ENCODE data around the gene PRKAR1B.

The PRKAR1B gene

DNA sequence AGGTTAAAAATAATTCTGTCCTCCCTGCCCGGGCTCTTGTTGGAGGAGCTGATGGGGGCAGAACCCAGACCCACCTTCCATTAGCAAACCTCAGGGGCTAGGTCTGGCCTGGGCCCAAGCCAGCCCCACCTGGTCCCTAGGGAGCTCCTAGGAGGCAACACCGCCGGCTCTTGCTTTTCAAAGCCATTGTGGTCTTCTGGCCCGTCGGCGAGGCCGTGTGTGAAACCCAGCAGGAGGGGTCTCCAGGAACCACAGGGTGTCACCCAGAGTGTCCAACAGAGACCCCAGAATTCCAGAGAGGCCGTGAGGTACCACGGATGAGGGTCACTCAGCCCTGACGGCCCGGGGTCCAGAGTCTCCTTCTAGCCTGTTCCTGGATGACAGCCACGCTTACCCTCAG lies 190.8 kb downstream of the PRKAR1B start:
- CTCF ChIA-PET, result interaction anchor here (0.7 kb wide), 1 partner anchor 85 kb away, joined by 3 read pairs; no protein-coding TSS in a partner anchor
- POLR2A ChIA-PET, result no interaction called here
- Histone ChIP-seq H3K4me3 (ENCODE audit: low read depth, low read length) (no peak overlapping the region), H3K9me3 (ENCODE audit: control insufficient read depth, insufficient read depth, low read depth, low read length) (no peaks in the 10 kb centered on the region), H3K4me1 (ENCODE audit: control insufficient read depth, insufficient read depth, low read length) (no peaks in the 10 kb centered on the region), H3K27ac (ENCODE audit: extremely low read depth, low read depth, low read length) (no peak overlapping the region), H3K36me3 (ENCODE audit: control insufficient read depth in 2 of 2, insufficient read depth in 1 of 2, low read length in 2 of 2) (no peaks in the 10 kb centered on the region)
- no peak for TF ChIP-seq BCL11B (tag by site-specific recombination; IDR thresholded peaks at IDR 0.05; ENCODE audit: low read depth)
- TF ChIP-seq ZNF214 (tag by site-specific recombination; IDR thresholded peaks at IDR 0.05; ENCODE audit: borderline replicate concordance), result no peak
- no peak for TF ChIP-seq ZNF501 (tag by site-specific recombination; IDR thresholded peaks at IDR 0.05)
- TF ChIP-seq YY1 (tag by site-specific recombination; IDR thresholded peaks at IDR 0.05), result no peak
- TF ChIP-seq, protein P1, sequence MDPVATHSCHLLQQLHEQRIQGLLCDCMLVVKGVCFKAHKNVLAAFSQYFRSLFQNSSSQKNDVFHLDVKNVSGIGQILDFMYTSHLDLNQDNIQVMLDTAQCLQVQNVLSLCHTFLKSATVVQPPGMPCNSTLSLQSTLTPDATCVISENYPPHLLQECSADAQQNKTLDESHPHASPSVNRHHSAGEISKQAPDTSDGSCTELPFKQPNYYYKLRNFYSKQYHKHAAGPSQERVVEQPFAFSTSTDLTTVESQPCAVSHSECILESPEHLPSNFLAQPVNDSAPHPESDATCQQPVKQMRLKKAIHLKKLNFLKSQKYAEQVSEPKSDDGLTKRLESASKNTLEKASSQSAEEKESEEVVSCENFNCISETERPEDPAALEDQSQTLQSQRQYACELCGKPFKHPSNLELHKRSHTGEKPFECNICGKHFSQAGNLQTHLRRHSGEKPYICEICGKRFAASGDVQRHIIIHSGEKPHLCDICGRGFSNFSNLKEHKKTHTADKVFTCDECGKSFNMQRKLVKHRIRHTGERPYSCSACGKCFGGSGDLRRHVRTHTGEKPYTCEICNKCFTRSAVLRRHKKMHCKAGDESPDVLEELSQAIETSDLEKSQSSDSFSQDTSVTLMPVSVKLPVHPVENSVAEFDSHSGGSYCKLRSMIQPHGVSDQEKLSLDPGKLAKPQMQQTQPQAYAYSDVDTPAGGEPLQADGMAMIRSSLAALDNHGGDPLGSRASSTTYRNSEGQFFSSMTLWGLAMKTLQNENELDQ (tag by site-specific recombination; IDR thresholded peaks at IDR 0.05; ENCODE audit: low read depth), result no peak
- TF ChIP-seq ZNF843 (tag by site-specific recombination; IDR thresholded peaks at IDR 0.05), result no peak
- TF ChIP-seq, protein P2, sequence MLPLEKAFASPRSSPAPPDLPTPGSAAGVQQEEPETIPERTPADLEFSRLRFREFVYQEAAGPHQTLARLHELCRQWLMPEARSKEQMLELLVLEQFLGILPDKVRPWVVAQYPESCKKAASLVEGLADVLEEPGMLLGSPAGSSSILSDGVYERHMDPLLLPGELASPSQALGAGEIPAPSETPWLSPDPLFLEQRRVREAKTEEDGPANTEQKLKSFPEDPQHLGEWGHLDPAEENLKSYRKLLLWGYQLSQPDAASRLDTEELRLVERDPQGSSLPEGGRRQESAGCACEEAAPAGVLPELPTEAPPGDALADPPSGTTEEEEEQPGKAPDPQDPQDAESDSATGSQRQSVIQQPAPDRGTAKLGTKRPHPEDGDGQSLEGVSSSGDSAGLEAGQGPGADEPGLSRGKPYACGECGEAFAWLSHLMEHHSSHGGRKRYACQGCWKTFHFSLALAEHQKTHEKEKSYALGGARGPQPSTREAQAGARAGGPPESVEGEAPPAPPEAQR (tag by site-specific recombination; IDR thresholded peaks at IDR 0.05), result no peak
- no peak for TF ChIP-seq ZBTB48 (tag by site-specific recombination; IDR thresholded peaks at IDR 0.05)
- no peak for TF ChIP-seq ZNF660 (tag by site-specific recombination; IDR thresholded peaks at IDR 0.05)
- no peak for TF ChIP-seq ZFP3 (tag by site-specific recombination; IDR thresholded peaks at IDR 0.05; ENCODE audit: low read depth)
- TF ChIP-seq ZNF274 (IDR thresholded peaks at IDR 0.05; ENCODE audit: low read length), result no peak
- no peak for TF ChIP-seq ZNF274 (tag by site-specific recombination; IDR thresholded peaks at IDR 0.05; ENCODE audit: borderline replicate concordance)
- no peak for TF ChIP-seq ZNF623 (tag by site-specific recombination; IDR thresholded peaks at IDR 0.05)
- TF ChIP-seq ZNF354C (tag by site-specific recombination; IDR thresholded peaks at IDR 0.05; ENCODE audit: borderline replicate concordance, low read depth), result no peak
- no peak for TF ChIP-seq ZFHX2 (tag by site-specific recombination; conservative IDR thresholded peaks at IDR 0.05)
- TF ChIP-seq ZNF776 (tag by site-specific recombination; IDR thresholded peaks at IDR 0.05; ENCODE audit: borderline replicate concordance), result no peak

DNA sequence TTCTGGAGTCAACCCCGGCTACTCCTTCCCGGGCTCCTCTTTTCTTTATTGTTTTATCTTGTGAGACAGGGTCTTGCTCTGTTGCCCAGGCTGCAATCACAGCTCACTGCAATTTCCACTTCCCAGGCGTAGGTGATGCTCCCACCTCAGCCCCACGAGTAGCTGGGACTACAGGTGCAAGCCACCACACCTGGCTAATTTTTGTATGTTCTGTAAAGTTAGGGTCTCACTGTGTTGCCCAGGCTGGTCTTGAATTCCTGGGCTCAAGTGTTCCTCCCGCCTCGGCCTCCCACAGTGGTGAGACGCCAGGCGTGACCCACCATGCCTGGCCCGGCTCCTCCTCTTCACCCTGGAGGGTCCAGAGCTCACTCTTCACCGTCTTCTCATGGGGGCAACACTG lies 192.1 kb downstream of the PRKAR1B start:
- TF ChIP-seq SP2 (tag by site-specific recombination; IDR thresholded peaks at IDR 0.05), result no peak
- no peak for TF ChIP-seq ZBTB20 (tag by site-specific recombination; IDR thresholded peaks at IDR 0.05)
- TF ChIP-seq OSR2 (tag by site-specific recombination; IDR thresholded peaks at IDR 0.05), result no peak
- peak; percentile 92 for TF ChIP-seq ZNF121 (tag by site-specific recombination; IDR thresholded peaks at IDR 0.05)
- Histone ChIP-seq H3K4me1 (ENCODE audit: control insufficient read depth, insufficient read depth, low read length) (no peaks in the 10 kb centered on the region), H3K27ac (ENCODE audit: extremely low read depth, low read depth, low read length) (no peak overlapping the region), H3K4me3 (ENCODE audit: low read depth, low read length) (no peak overlapping the region), H3K9me3 (ENCODE audit: control insufficient read depth, insufficient read depth, low read depth, low read length) (no peaks in the 10 kb centered on the region), H3K36me3 (ENCODE audit: control insufficient read depth in 2 of 2, insufficient read depth in 1 of 2, low read length in 2 of 2) (no peaks in the 10 kb centered on the region)
- CTCF ChIA-PET, result no interaction called here
- POLR2A ChIA-PET, result no interaction called here

DNA sequence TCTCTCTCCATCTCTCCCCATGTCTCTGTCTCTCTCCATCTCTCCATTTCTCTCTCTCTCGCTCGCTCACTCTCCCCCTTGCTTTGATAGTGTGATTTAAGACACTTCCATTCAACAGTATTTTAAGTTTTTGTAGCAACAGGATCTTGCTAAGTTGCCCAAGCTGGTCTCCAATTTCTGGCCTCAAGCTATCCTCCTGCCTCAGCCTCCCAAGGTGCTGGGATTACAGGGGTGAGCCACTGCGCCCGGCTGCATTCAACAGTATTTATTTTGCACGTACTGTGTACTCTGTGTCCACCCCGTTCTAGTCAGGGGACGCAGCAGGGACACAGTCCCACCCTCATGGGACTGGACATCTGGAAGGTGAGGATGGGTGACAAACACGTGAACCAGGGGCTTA lies 193.0 kb downstream of the PRKAR1B start:
- no peaks in the 10 kb centered on the region for H3K4me1 ChIP-seq (ENCODE audit: control insufficient read depth, insufficient read depth, low read length)
- ChIA-PET CTCF (no interaction called here), POLR2A (no interaction called here)
- no peak overlapping the region for H3K4me3 ChIP-seq (ENCODE audit: low read depth, low read length)
- H3K9me3 ChIP-seq (ENCODE audit: control insufficient read depth, insufficient read depth, low read depth, low read length), result no peaks in the 10 kb centered on the region
- TF ChIP-seq ZBTB8A (tag by site-specific recombination; IDR thresholded peaks at IDR 0.05), result no peak
- 0 out of 2 replicates have a peak, but pooled peaks have one; percentile 39 for TF ChIP-seq ZNF121 (tag by site-specific recombination; IDR thresholded peaks at IDR 0.05)
- H3K36me3 ChIP-seq (ENCODE audit: control insufficient read depth in 2 of 2, insufficient read depth in 1 of 2, low read length in 2 of 2), result no peaks in the 10 kb centered on the region
- H3K27ac ChIP-seq (ENCODE audit: extremely low read depth, low read depth, low read length), result no peak overlapping the region
